Endothelial cell of umbilical vein (primary cell): ENCODE measurements around the gene SOHLH1. TPM values are rescaled to one million over a fixed set of nuclear protein-coding genes. Genes with fewer than 3 reads are reported as not detected.

ENCODE experiments used
- BruUV-seq: library from RNA; stranded (reverse); fragments of 400-500 nt; replicated peaks from 2 replicates; lab custom pipeline; 2021; lab: Mats Ljungman, UMichigan
- CTCF ChIA-PET: fragments of 300-600, 350-600 bp; sonication (Branson Sonifier 250); formaldehyde crosslinking; loops from one replicate; lab custom pipeline; 2021; ENCODE audit warnings: antibody characterized with exemption, inconsistent platforms; lab: Charles Lee
- POLR2A ChIA-PET: fragments of 300-600, 350-600 bp; sonication (Branson Sonifier 250); formaldehyde crosslinking; loops from one replicate; lab custom pipeline; 2021; ENCODE audit warnings: antibody characterized with exemption, inconsistent platforms; lab: Charles Lee
- DNase-seq: peaks from one replicate; pipeline ENCODE4 v3.0.0-alpha.2; 2011; ENCODE audit warnings: low read depth, low spot score
- FAIRE-seq: peaks from 2 replicates; lab custom pipeline; 2011; peaks lifted over from hg19 to GRCh38; lab: Jason Lieb, UNC
- H2AFZ ChIP-seq: 2 replicates; pipeline ENCODE4 v1.6.0; 2012; ENCODE audit warnings: low read depth, low read length, control low read depth, inconsistent platforms
- H3K27ac ChIP-seq: 2 replicates; pipeline ENCODE4 v1.5.1; 2011; ENCODE audit warnings: low read depth, mild to moderate bottlenecking, control low read depth, low read length, moderate library complexity; ENCODE audit not compliant: insufficient read depth
- H3K27me3 ChIP-seq, 2 experiments: 2 replicates each; pipeline versions ENCODE4 v1.6.0 to v1.6.1; 2011; ENCODE audit warnings: low read length in 2 of 2, mixed read lengths in 1 of 2; ENCODE audit not compliant: control insufficient read depth in 2 of 2, insufficient read depth in 2 of 2
- H3K36me3 ChIP-seq, 2 experiments: 2 replicates in 1 of 2; 3 replicates in 1 of 2; pipeline ENCODE4 v1.5.1; 2011; ENCODE audit warnings: low read length in 2 of 2, mild to moderate bottlenecking in 1 of 2, moderate library complexity in 1 of 2; ENCODE audit not compliant: control insufficient read depth in 2 of 2, insufficient read depth in 2 of 2; ENCODE audit errors: extremely low read depth in 1 of 2
- H3K4me1 ChIP-seq: 3 replicates; pipeline ENCODE4 v1.5.1; 2011; ENCODE audit warnings: mild to moderate bottlenecking, low read length; ENCODE audit not compliant: control insufficient read depth, insufficient read depth; ENCODE audit errors: extremely low read depth
- H3K4me2 ChIP-seq: 2 replicates; pipeline ENCODE4 v1.6.1; 2011; ENCODE audit warnings: low read length, control low read depth, mixed read lengths; ENCODE audit not compliant: insufficient read depth
- H3K4me3 ChIP-seq, 3 experiments: fragments of 200-600 bp in 1 of 3; sonication (generic), shearing (Covaris generic) in 1 of 3; replicated peaks in 1 of 3; 2 replicates each; pipeline ENCODE4 v1.5.1; 2011 to 2016; ENCODE audit warnings: control low read depth in 3 of 3, low read length in 3 of 3, mild to moderate bottlenecking in 2 of 3, inconsistent platforms in 1 of 3, low read depth in 1 of 3, moderate library complexity in 1 of 3; ENCODE audit not compliant: insufficient read depth in 1 of 3
- H3K79me2 ChIP-seq: 2 replicates; pipeline ENCODE4 v1.6.0; 2012; ENCODE audit warnings: low read length, inconsistent platforms; ENCODE audit not compliant: control insufficient read depth, insufficient read depth
- H3K9ac ChIP-seq: replicated peaks from 2 replicates; pipeline ENCODE3; 2011; ENCODE audit warnings: low read length, control low read depth; ENCODE audit not compliant: insufficient read depth; ENCODE audit errors: extremely low read depth
- H3K9me1 ChIP-seq: replicated peaks from 3 replicates; pipeline ENCODE4 v1.6.0; 2011; ENCODE audit warnings: mild to moderate bottlenecking, low read length; ENCODE audit not compliant: control insufficient read depth, insufficient read depth; ENCODE audit errors: extremely low read depth
- H3K9me3 ChIP-seq: replicated peaks from 2 replicates; pipeline ENCODE4 v1.5.1; 2012; ENCODE audit warnings: low read length, inconsistent platforms; ENCODE audit not compliant: control insufficient read depth, insufficient read depth
- H4K20me1 ChIP-seq: replicated peaks from 2 replicates; pipeline ENCODE3; 2011; ENCODE audit warnings: mild to moderate bottlenecking, low read length; ENCODE audit not compliant: control insufficient read depth, insufficient read depth; ENCODE audit errors: extremely low read depth
- CTCF ChIP-seq, 2 donors: IDR thresholded peaks; 1 replicate in 1 of 2; 2 replicates in 1 of 2; pipeline ENCODE4 v1.5.1; 2011; ENCODE audit warnings: low read length in 2 of 2, mild to moderate bottlenecking in 2 of 2, moderate library complexity in 2 of 2, control low read depth in 1 of 2, inconsistent platforms in 1 of 2, low read depth in 1 of 2; ENCODE audit not compliant: insufficient read depth in 1 of 2; ENCODE audit errors: extremely low read depth in 1 of 2
- EZH2 ChIP-seq: IDR thresholded peaks from 2 replicates; pipeline ENCODE4 v1.6.1; 2012; ENCODE audit warnings: borderline replicate concordance, low read depth, mild to moderate bottlenecking, moderate library complexity, low read length, inconsistent platforms; ENCODE audit not compliant: severe bottlenecking
- FOS ChIP-seq: IDR thresholded peaks from 2 replicates; pipeline ENCODE4 v1.6.1; 2011; ENCODE audit warnings: mild to moderate bottlenecking, low read length, moderate library complexity, borderline replicate concordance; ENCODE audit not compliant: insufficient read depth
- GATA2 ChIP-seq: IDR thresholded peaks from 2 replicates; pipeline ENCODE4 v1.7.0; 2011; ENCODE audit warnings: low read depth, mild to moderate bottlenecking, moderate library complexity, mixed read lengths, low read length; ENCODE audit not compliant: insufficient read length, insufficient read depth
- JUN ChIP-seq: IDR thresholded peaks from 2 replicates; pipeline ENCODE4 v1.6.1; 2011; ENCODE audit warnings: borderline replicate concordance, low read depth; ENCODE audit not compliant: insufficient read length, insufficient read depth
- MAX ChIP-seq: IDR thresholded peaks from 2 replicates; pipeline ENCODE4 v1.6.1; 2011; ENCODE audit not compliant: insufficient read depth, insufficient read length
- MYC ChIP-seq: IDR thresholded peaks from one replicate; pipeline ENCODE4 v1.6.1; 2011; ENCODE audit warnings: mild to moderate bottlenecking, low read depth, low read length
- POLR2A ChIP-seq: IDR thresholded peaks from 2 replicates; pipeline ENCODE4 v1.6.1; 2012; ENCODE audit warnings: low read depth, mild to moderate bottlenecking, control low read depth, low read length
- POLR2AphosphoS5 ChIP-seq: IDR thresholded peaks from 2 replicates; pipeline ENCODE4 v1.6.1; 2012; ENCODE audit warnings: low read depth, mild to moderate bottlenecking, control low read depth, low read length, moderate library complexity; ENCODE audit not compliant: insufficient read depth
- dilution Hi-C: fragments of 300-500 bp; cut with MboI; formaldehyde crosslinking; loops from one replicate; pipeline ENCODE4 v1.15.0; 2019; ENCODE audit warnings: low sequenced_read_pairs; ENCODE audit not compliant: extremely low pct_ligation_motif_present
- intact Hi-C: fragments of 100-400 bp; cut with micrococcal nuclease; formaldehyde crosslinking; loops from one replicate; pipeline ENCODE4 v1.10.0; 2022
- polyA plus RNA-seq, 4 experiments: library from polyadenylated mRNA; depleted of rRNA in 3 of 4; stranded (reverse) in 3 of 4; unstranded in 1 of 4; fragments of >200 nt; gene quantifications; 2 replicates each; pipeline versions ENCODE4 v1.2.1 to v1.2.3, GENCODE V29; 2011 to 2012; ENCODE audit warnings: missing spikeins in 1 of 4
- total RNA-seq: library from RNA; stranded (reverse); gene quantifications from 2 replicates; pipeline ENCODE4 v1.2.3, GENCODE V29; 2021

SOHLH1 gene
- total and polyA plus RNA-seq, 2 donors (not counting 3 experiments of a cell fraction or from before 2014, with no cell fraction given): not detected

- no TSS peak for BruUV-seq
- DNase-seq (no peak), FAIRE-seq (no peak)
- no peaks in the 10 kb centered on the region for H3K79me2 ChIP-seq
- H3K27ac ChIP-seq: no peak overlapping the region
- dilution Hi-C loops: no loop called here
- no peak overlapping the region for H3K9ac ChIP-seq
- CTCF ChIA-PET: no interaction called here
- intact Hi-C loops: no loop called here
- no peak overlapping the region for H2AFZ ChIP-seq
- H3K4me1 ChIP-seq: no peaks in the 10 kb centered on the region
- H3K4me3 ChIP-seq: no peak overlapping the region
- H3K27me3 ChIP-seq: no peaks in the 10 kb centered on the region
- H3K9me1 ChIP-seq: no peaks in the 10 kb centered on the region
- no peak overlapping the region for H3K4me2 ChIP-seq
- H4K20me1 ChIP-seq: no peaks in the 10 kb centered on the region
- no peaks in the 10 kb centered on the region for H3K36me3 ChIP-seq
- H3K9me3 ChIP-seq: no peaks in the 10 kb centered on the region
- POLR2A ChIA-PET: no interaction called here
- TF ChIP-seq FOS (no peak), JUN (no peak), POLR2AphosphoS5 (no peak), MYC (no peak), CTCF (IDR thresholded peaks at IDR 0.05; ENCODE audit: extremely low read depth in 1 of 2, insufficient read depth in 1 of 2, low read depth in 1 of 2, low read length in 2 of 2) (no peak), EZH2 (no peak), GATA2 (no peak), POLR2A (no peak), MAX (no peak)
Measured at GRCh38 chr9:135747311-135747710, 48.0 kb upstream of the SOHLH1 start.
